HFFc6 (cell line): Measurements from ENCODE around the gene ACVR1. TPM values are rescaled to one million over a fixed set of nuclear protein-coding genes. Genes with fewer than 3 reads are reported as not detected.

ENCODE experiments used
- DNase-seq: peaks from one replicate; pipeline ENCODE4 v3.0.0-alpha.2; 2018
- H3K27ac Mint-ChIP-seq: 2 replicates; pipeline ENCODE4 v1.8.0; 2020; ENCODE audit warnings: mild to moderate bottlenecking, mixed read lengths
- H3K27me3 Mint-ChIP-seq: 2 replicates; pipeline ENCODE4 v1.8.0; 2021; ENCODE audit warnings: mild to moderate bottlenecking, moderate library complexity, mixed read lengths; ENCODE audit not compliant: insufficient read depth
- H3K36me3 Mint-ChIP-seq: 2 replicates; pipeline ENCODE4 v1.8.0; 2021; ENCODE audit warnings: low read depth, mixed read lengths
- H3K4me1 Mint-ChIP-seq: 2 replicates; pipeline ENCODE4 v1.8.0; 2020; ENCODE audit warnings: low read depth, mixed read lengths
- H3K4me3 Mint-ChIP-seq: 2 replicates; pipeline ENCODE4 v1.8.0; 2020; ENCODE audit warnings: mild to moderate bottlenecking, moderate library complexity, mixed read lengths
- H3K9me3 Mint-ChIP-seq: 2 replicates; pipeline ENCODE4 v1.8.0; 2020; ENCODE audit warnings: mild to moderate bottlenecking, mixed read lengths
- CTCF ChIP-seq: fragments of 200-600 bp; sonication (generic); IDR thresholded peaks from 2 replicates; pipeline ENCODE4 v1.5.0; 2021; ENCODE audit warnings: antibody characterized with exemption, mild to moderate bottlenecking
- total RNA-seq, 6 experiments: library from RNA; stranded (reverse); fragmentation: NEBNext Ultra II Directional; extraction: Animal tissue kit (Norgen Biotek cat#: 25700); gene quantifications; 2 replicates in 1 of 6; 3 replicates in 5 of 6; pipeline ENCODE4 v1.2.3, GENCODE V29; 2021

ACVR1 gene
- total RNA-seq, 6 experiments from 2014 or later, result 37.5 to 48.4 (median 43.1) TPM

DNA sequence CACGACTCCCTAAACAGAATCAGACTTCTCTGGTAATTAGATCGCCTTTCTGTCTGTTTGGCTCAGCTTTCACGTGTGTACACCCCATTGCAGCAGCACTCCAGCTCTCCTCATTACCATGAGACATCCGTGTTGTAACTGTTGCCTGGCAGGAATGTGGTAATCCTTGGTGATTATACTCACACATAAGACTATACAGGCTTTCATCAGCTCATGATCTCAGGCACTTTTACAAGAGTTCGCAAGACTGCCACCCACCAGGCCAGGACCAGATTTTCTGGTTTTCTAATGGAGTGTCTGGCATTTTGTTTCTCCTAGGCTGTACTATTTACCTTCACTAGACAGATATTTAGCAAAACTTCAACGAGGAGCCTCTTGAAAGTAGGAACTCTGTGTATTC is 50.2 kb downstream of the ACVR1 start:
- peak overlapping the region; percentile 39 for H3K27ac Mint-ChIP-seq
- DNase-seq, result peak; percentile 42
- H3K9me3 Mint-ChIP-seq, result no peaks in the 10 kb centered on the region
- no peaks in the 10 kb centered on the region for H3K27me3 Mint-ChIP-seq
- no peak overlapping the region for H3K4me3 Mint-ChIP-seq
- no peak for TF ChIP-seq CTCF
- peaks cover 43% of the 10 kb centered on the region for H3K4me1 Mint-ChIP-seq
- peaks cover 18% of the 10 kb centered on the region for H3K36me3 Mint-ChIP-seq

GRCh38 chr2:157822993-157823392 is 53.1 kb downstream of the ACVR1 start:
- H3K36me3 Mint-ChIP-seq, result peaks cover 34% of the 10 kb centered on the region
- H3K27ac Mint-ChIP-seq, result no peak overlapping the region
- H3K4me1 Mint-ChIP-seq, result peaks cover 27% of the 10 kb centered on the region
- no peak overlapping the region for H3K4me3 Mint-ChIP-seq
- no peaks in the 10 kb centered on the region for H3K9me3 Mint-ChIP-seq
- no peaks in the 10 kb centered on the region for H3K27me3 Mint-ChIP-seq
- TF ChIP-seq CTCF, result no peak
- DNase-seq, result no peak

DNA sequence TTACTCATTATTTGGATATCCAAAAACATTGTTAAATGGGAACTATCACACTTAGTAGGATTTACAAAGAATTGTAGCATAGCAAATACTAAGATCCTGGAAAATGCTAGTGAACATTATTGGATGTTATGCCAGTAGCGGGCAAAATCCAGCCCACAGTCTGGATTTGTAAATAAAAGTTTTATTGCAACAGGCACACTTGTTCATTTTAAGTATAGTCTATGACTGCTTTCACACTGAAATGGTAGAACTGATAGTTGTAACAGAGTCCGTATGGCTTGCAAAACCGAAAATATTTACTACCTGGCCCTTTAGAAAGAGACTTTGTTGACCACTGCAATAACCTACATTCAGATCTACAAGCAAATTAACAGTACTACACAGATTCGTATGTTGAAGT is 53.6 kb downstream of the ACVR1 start:
- DNase-seq, result no peak
- Mint-ChIP-seq H3K36me3 (peaks cover 34% of the 10 kb centered on the region), H3K9me3 (no peaks in the 10 kb centered on the region), H3K27ac (no peak overlapping the region), H3K4me3 (no peak overlapping the region), H3K4me1 (peaks cover 27% of the 10 kb centered on the region), H3K27me3 (no peaks in the 10 kb centered on the region)
- no peak for TF ChIP-seq CTCF

DNA sequence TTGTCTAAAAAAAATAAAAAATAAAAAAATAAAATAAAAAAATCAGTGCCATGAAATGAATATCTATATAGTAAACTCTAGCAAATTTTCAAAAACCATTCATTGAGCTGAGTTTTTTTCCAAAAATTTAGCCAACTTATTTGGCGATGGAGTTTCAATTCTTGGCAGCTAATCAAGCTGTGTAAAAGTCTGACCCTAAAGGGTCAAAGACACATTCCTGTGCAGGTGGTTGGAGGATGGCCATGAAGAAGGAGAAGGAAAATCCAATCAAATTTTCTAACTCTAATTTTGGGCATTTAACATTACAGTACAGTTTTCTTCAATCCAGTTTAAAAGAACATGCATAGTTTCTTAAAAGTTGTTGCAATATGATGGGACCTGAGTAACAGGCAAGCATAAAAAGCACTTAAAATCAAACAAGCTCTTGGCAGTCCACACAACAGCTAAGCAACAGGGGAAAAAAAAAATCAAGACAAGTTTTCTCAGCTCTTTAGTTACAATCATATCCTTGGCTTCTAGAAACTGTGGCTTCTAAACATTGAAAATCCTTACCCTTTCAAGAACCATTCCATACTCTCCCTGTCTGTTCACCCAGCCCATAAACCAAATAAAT is 54.5 kb downstream of the ACVR1 start:
- H3K4me3 Mint-ChIP-seq, result no peak overlapping the region
- no peak overlapping the region for H3K27ac Mint-ChIP-seq
- TF ChIP-seq CTCF, result no peak
- DNase-seq, result no peak
- peaks cover 43% of the 10 kb centered on the region for H3K36me3 Mint-ChIP-seq
- no peaks in the 10 kb centered on the region for H3K27me3 Mint-ChIP-seq
- H3K4me1 Mint-ChIP-seq, result peaks cover 27% of the 10 kb centered on the region
- no peaks in the 10 kb centered on the region for H3K9me3 Mint-ChIP-seq

GRCh38 chr2:157820193-157820592 is 55.9 kb downstream of the ACVR1 start:
- no peak overlapping the region for H3K4me3 Mint-ChIP-seq
- TF ChIP-seq CTCF, result no peak
- H3K9me3 Mint-ChIP-seq, result no peaks in the 10 kb centered on the region
- no peak for DNase-seq
- peaks cover 36% of the 10 kb centered on the region for H3K36me3 Mint-ChIP-seq
- H3K4me1 Mint-ChIP-seq, result peaks cover 27% of the 10 kb centered on the region
- no peak overlapping the region for H3K27ac Mint-ChIP-seq
- H3K27me3 Mint-ChIP-seq, result no peaks in the 10 kb centered on the region

DNA sequence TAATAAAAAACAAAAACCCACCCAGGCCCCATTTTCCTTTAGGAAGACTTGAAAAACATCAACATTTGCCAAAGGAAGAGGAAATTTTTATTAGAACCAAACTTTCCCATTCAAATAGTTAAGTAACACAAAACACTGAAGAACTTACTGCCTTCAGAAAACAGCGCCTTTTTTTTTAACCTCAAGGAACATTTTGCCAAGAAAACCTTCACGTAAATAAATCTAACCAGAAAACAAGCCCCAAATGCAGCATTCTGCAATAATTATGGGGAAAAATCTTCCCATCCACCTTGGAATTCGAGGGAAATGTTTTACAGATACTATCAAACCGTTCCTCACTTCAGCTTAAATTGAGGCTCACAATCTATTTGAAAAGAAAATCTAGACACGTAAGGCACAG is 56.4 kb downstream of the ACVR1 start:
- Mint-ChIP-seq H3K9me3 (no peaks in the 10 kb centered on the region), H3K27ac (no peak overlapping the region)

More for the DNA sequence above, 56.4 kb downstream of the ACVR1 start:
- no peak for DNase-seq
- Mint-ChIP-seq H3K4me3 (no peak overlapping the region), H3K4me1 (peaks cover 24% of the 10 kb centered on the region), H3K36me3 (peaks cover 32% of the 10 kb centered on the region), H3K27me3 (no peaks in the 10 kb centered on the region)
- no peak for TF ChIP-seq CTCF
